Endothelial cell of umbilical vein (primary cell): ENCODE measurements around the gene MOXD1.

Experiments used
- CTCF ChIP-seq, 2 donors: IDR thresholded peaks; 1 replicate in 1 of 2; 2 replicates in 1 of 2; pipeline ENCODE4 v1.5.1; 2011; ENCODE audit warnings: low read length in 2 of 2, mild to moderate bottlenecking in 2 of 2, moderate library complexity in 2 of 2, control low read depth in 1 of 2, inconsistent platforms in 1 of 2, low read depth in 1 of 2; ENCODE audit not compliant: insufficient read depth in 1 of 2; ENCODE audit errors: extremely low read depth in 1 of 2
- EZH2 ChIP-seq: IDR thresholded peaks from 2 replicates; pipeline ENCODE4 v1.6.1; 2012; ENCODE audit warnings: borderline replicate concordance, low read depth, mild to moderate bottlenecking, moderate library complexity, low read length, inconsistent platforms; ENCODE audit not compliant: severe bottlenecking
- FOS ChIP-seq: IDR thresholded peaks from 2 replicates; pipeline ENCODE4 v1.6.1; 2011; ENCODE audit warnings: mild to moderate bottlenecking, low read length, moderate library complexity, borderline replicate concordance; ENCODE audit not compliant: insufficient read depth
- GATA2 ChIP-seq: IDR thresholded peaks from 2 replicates; pipeline ENCODE4 v1.7.0; 2011; ENCODE audit warnings: low read depth, mild to moderate bottlenecking, moderate library complexity, mixed read lengths, low read length; ENCODE audit not compliant: insufficient read length, insufficient read depth
- JUN ChIP-seq: IDR thresholded peaks from 2 replicates; pipeline ENCODE4 v1.6.1; 2011; ENCODE audit warnings: borderline replicate concordance, low read depth; ENCODE audit not compliant: insufficient read length, insufficient read depth
- MAX ChIP-seq: IDR thresholded peaks from 2 replicates; pipeline ENCODE4 v1.6.1; 2011; ENCODE audit not compliant: insufficient read depth, insufficient read length
- MYC ChIP-seq: IDR thresholded peaks from one replicate; pipeline ENCODE4 v1.6.1; 2011; ENCODE audit warnings: mild to moderate bottlenecking, low read depth, low read length
- POLR2A ChIP-seq: IDR thresholded peaks from 2 replicates; pipeline ENCODE4 v1.6.1; 2012; ENCODE audit warnings: low read depth, mild to moderate bottlenecking, control low read depth, low read length
- POLR2AphosphoS5 ChIP-seq: IDR thresholded peaks from 2 replicates; pipeline ENCODE4 v1.6.1; 2012; ENCODE audit warnings: low read depth, mild to moderate bottlenecking, control low read depth, low read length, moderate library complexity; ENCODE audit not compliant: insufficient read depth

GRCh38 chr6:132359886-132360285 is 41.4 kb downstream of the MOXD1 start:
- TF ChIP-seq CTCF (IDR thresholded peaks at IDR 0.05; ENCODE audit: extremely low read depth in 1 of 2, insufficient read depth in 1 of 2, low read depth in 1 of 2, low read length in 2 of 2) (no peak), EZH2 (no peak), JUN (no peak), MYC (no peak), POLR2AphosphoS5 (no peak), POLR2A (no peak), MAX (no peak), GATA2 (no peak), FOS (no peak)
